ENCODE data around the gene GJA4. TPM values are rescaled to one million over a fixed set of nuclear protein-coding genes. Genes with fewer than 3 reads are reported as not detected.

GJA4 gene
- total RNA-seq, 2 experiments from 2014 or later = not detected

- BruUV-seq (replicated peaks) = no TSS peak
- H3K79me2 ChIP-seq (ENCODE audit: insufficient read depth, low read depth, low read length) = no peaks in the 10 kb centered on the region
- no peaks in the 10 kb centered on the region for H3K4me1 ChIP-seq (ENCODE audit: insufficient read depth, low read length, poor library complexity, severe bottlenecking)
- no peak overlapping the region for H3K27ac ChIP-seq (ENCODE audit: low read depth, low read length, poor library complexity, severe bottlenecking)
- no peak overlapping the region for H2AFZ ChIP-seq (ENCODE audit: low read length)
- H3K9me3 ChIP-seq (ENCODE audit: low read length) = no peaks in the 10 kb centered on the region
- no peaks in the 10 kb centered on the region for H3K9me2 ChIP-seq (ENCODE audit: insufficient read depth, low read length)
- ChIA-PET POLR2A (no interaction called here), CTCF (ENCODE audit: unreplicated experiment) (no interaction called here)
- TF ChIP-seq EZH2phosphoT487 (IDR thresholded peaks at IDR 0.05; ENCODE audit: borderline replicate concordance, low read depth, low read length) = no peak
- TF ChIP-seq, protein P1, sequence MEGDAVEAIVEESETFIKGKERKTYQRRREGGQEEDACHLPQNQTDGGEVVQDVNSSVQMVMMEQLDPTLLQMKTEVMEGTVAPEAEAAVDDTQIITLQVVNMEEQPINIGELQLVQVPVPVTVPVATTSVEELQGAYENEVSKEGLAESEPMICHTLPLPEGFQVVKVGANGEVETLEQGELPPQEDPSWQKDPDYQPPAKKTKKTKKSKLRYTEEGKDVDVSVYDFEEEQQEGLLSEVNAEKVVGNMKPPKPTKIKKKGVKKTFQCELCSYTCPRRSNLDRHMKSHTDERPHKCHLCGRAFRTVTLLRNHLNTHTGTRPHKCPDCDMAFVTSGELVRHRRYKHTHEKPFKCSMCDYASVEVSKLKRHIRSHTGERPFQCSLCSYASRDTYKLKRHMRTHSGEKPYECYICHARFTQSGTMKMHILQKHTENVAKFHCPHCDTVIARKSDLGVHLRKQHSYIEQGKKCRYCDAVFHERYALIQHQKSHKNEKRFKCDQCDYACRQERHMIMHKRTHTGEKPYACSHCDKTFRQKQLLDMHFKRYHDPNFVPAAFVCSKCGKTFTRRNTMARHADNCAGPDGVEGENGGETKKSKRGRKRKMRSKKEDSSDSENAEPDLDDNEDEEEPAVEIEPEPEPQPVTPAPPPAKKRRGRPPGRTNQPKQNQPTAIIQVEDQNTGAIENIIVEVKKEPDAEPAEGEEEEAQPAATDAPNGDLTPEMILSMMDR (conservative IDR thresholded peaks at IDR 0.05; ENCODE audit: low read length) = peak; percentile 86
- no peak overlapping the region for H3K4me3 ChIP-seq (ENCODE audit: low read depth, low read length, poor library complexity, severe bottlenecking)
- intact Hi-C loops (cut with micrococcal nuclease; ENCODE audit: unreplicated experiment) = loop anchor here (1.0 kb wide), 1 partner anchor 66 kb away; no protein-coding TSS in a partner anchor
- no peaks in the 10 kb centered on the region for H3K36me3 ChIP-seq (ENCODE audit: insufficient read depth, low read length)
- DNase-seq (ENCODE audit: low spot score) = peak; percentile 68
- no peaks in the 10 kb centered on the region for H4K20me1 ChIP-seq (ENCODE audit: insufficient read depth, low read length)
- H3K4me2 ChIP-seq (ENCODE audit: low read length) = no peak overlapping the region
These were observed 6.1 kb upstream of the GJA4 start for GRCh38 chr1:34786521-34787325.

- no peaks in the 10 kb centered on the region for H3K36me3 ChIP-seq (ENCODE audit: insufficient read depth, low read length)
- H3K9me3 ChIP-seq (ENCODE audit: low read length) = no peaks in the 10 kb centered on the region
- H3K4me2 ChIP-seq (ENCODE audit: low read length) = no peak overlapping the region
- no TSS peak for BruUV-seq (replicated peaks)
- H4K20me1 ChIP-seq (ENCODE audit: insufficient read depth, low read length) = no peaks in the 10 kb centered on the region
- no peaks in the 10 kb centered on the region for H3K79me2 ChIP-seq (ENCODE audit: insufficient read depth, low read depth, low read length)
- H3K9me2 ChIP-seq (ENCODE audit: insufficient read depth, low read length) = no peaks in the 10 kb centered on the region
- H3K4me3 ChIP-seq (ENCODE audit: low read depth, low read length, poor library complexity, severe bottlenecking) = no peak overlapping the region
- no peak overlapping the region for H2AFZ ChIP-seq (ENCODE audit: low read length)
- H3K4me1 ChIP-seq (ENCODE audit: insufficient read depth, low read length, poor library complexity, severe bottlenecking) = no peaks in the 10 kb centered on the region
- ChIA-PET CTCF (ENCODE audit: unreplicated experiment) (interaction anchor here (0.5 kb wide), 1 partner anchor 41 kb away, joined by 17 read pairs; no protein-coding TSS in a partner anchor), POLR2A (no interaction called here)
- TF ChIP-seq, protein P1 (conservative IDR thresholded peaks at IDR 0.05; ENCODE audit: low read length) = peak; percentile 60
- no peak for TF ChIP-seq EZH2phosphoT487 (IDR thresholded peaks at IDR 0.05; ENCODE audit: borderline replicate concordance, low read depth, low read length)
- intact Hi-C loops (cut with micrococcal nuclease; ENCODE audit: unreplicated experiment) = no loop called here
- peak; percentile 18 for DNase-seq (ENCODE audit: low spot score)
- no peak overlapping the region for H3K27ac ChIP-seq (ENCODE audit: low read depth, low read length, poor library complexity, severe bottlenecking)
These were observed 5.1 kb upstream of the GJA4 start for GRCh38 chr1:34787461-34788420.
